Head of caudate nucleus (tissue), 42 donors: Measurements from ENCODE around the gene CWC27.

Experiments
- DNase-seq, 42 donors: peaks; one replicate each; pipeline versions ENCODE4 v3.0.0 to v3.0.0-alpha.2; 2020 to 2021; ENCODE audit warnings: mixed read lengths in 7 of 42
- intact Hi-C: fragments of 100-400 bp; cut with DNase I; formaldehyde crosslinking; loops from one replicate; pipeline ENCODE4 v1.15.0; 2022

CWC27 gene

GRCh38 chr5:64831996-64832395, 63.3 kb downstream of the CWC27 start:
- no peak for DNase-seq
- intact Hi-C loops, result no loop called here

- intact Hi-C loops, result no loop called here
- DNase-seq, result no peak
Measured at GRCh38 chr5:64834037-64834436, 65.3 kb downstream of the CWC27 start.

GRCh38 chr5:64834611-64835010, 65.9 kb downstream of the CWC27 start:
- no peak for DNase-seq
- intact Hi-C loops, result no loop called here

- DNase-seq, result no peak
- intact Hi-C loops, result no loop called here
Measured at GRCh38 chr5:64835266-64835665, 66.5 kb downstream of the CWC27 start.

GRCh38 chr5:64836190-64836755, 67.5 kb downstream of the CWC27 start:
- no peak for DNase-seq

GRCh38 chr5:64836786-64837185, 68.1 kb downstream of the CWC27 start:
- intact Hi-C loops, result no loop called here
- no peak for DNase-seq

More at GRCh38 chr5:64836190-64836755, 67.5 kb downstream of the CWC27 start:
- intact Hi-C loops, result no loop called here

- no peak for DNase-seq
- intact Hi-C loops, result no loop called here
Measured at GRCh38 chr5:64838376-64838775, 69.6 kb downstream of the CWC27 start.

GRCh38 chr5:64838803-64839202, 70.1 kb downstream of the CWC27 start:
- no peak for DNase-seq
- intact Hi-C loops, result no loop called here

- intact Hi-C loops, result no loop called here
Measured at GRCh38 chr5:64839936-64840335, 71.2 kb downstream of the CWC27 start.

GRCh38 chr5:64840958-64841357, 72.2 kb downstream of the CWC27 start:
- no peak for DNase-seq
- intact Hi-C loops, result no loop called here

More at GRCh38 chr5:64839936-64840335, 71.2 kb downstream of the CWC27 start:
- DNase-seq, result no peak

GRCh38 chr5:64853777-64854176, 85.0 kb downstream of the CWC27 start:
- DNase-seq, result no peak
- intact Hi-C loops, result no loop called here

- DNase-seq, result no peak
- intact Hi-C loops, result no loop called here
Measured at GRCh38 chr5:64854855-64855254, 86.1 kb downstream of the CWC27 start.

- no peak for DNase-seq
- intact Hi-C loops, result no loop called here
Measured at GRCh38 chr5:64859881-64860280, 91.2 kb downstream of the CWC27 start.

GRCh38 chr5:64861281-64861680, 92.6 kb downstream of the CWC27 start:
- intact Hi-C loops, result no loop called here
- DNase-seq, result no peak

- DNase-seq, result no peak
- intact Hi-C loops, result no loop called here
Measured at GRCh38 chr5:64864171-64864570, 95.4 kb downstream of the CWC27 start.

GRCh38 chr5:64865662-64866061, 96.9 kb downstream of the CWC27 start:
- no peak for DNase-seq
- intact Hi-C loops, result no loop called here

GRCh38 chr5:64869419-64869818, 100.7 kb downstream of the CWC27 start:
- intact Hi-C loops, result no loop called here
- no peak for DNase-seq

- intact Hi-C loops, result no loop called here
- no peak for DNase-seq
Measured at GRCh38 chr5:64872044-64872443, 103.3 kb downstream of the CWC27 start.

GRCh38 chr5:64873441-64873840, 104.7 kb downstream of the CWC27 start:
- DNase-seq, result no peak
- intact Hi-C loops, result no loop called here

- intact Hi-C loops, result no loop called here
- no peak for DNase-seq
Measured at GRCh38 chr5:64874753-64875152, 106.0 kb downstream of the CWC27 start.

GRCh38 chr5:64876203-64876602, 107.5 kb downstream of the CWC27 start:
- no peak for DNase-seq
- intact Hi-C loops, result no loop called here

GRCh38 chr5:64880821-64881220, 112.1 kb downstream of the CWC27 start:
- intact Hi-C loops, result no loop called here
- no peak for DNase-seq
